HL-60 (cell line): Measurements from ENCODE around the gene DOK6.

ENCODE experiments used
- DNase-seq, 2 experiments: peaks; one replicate each; pipeline ENCODE4 v3.0.0-alpha.2; 2010 to 2020; ENCODE audit warnings: low read depth in 1 of 2, low spot score in 1 of 2
- H3K27ac ChIP-seq: fragments of 250-450 bp; sonication (Bioruptor Pico); replicated peaks from 2 replicates; pipeline ENCODE4 v1.5.1; 2020; ENCODE audit warnings: mild to moderate bottlenecking, moderate library complexity
- H3K27me3 ChIP-seq: fragments of 250-450 bp; sonication (Bioruptor Pico); 2 replicates; pipeline ENCODE4 v1.5.1; 2021; ENCODE audit warnings: mild to moderate bottlenecking, moderate library complexity; ENCODE audit not compliant: insufficient read depth, poor library complexity, severe bottlenecking
- H3K4me3 ChIP-seq: replicated peaks from 2 replicates; pipeline ENCODE4 v1.5.1; 2011; ENCODE audit warnings: mild to moderate bottlenecking, control low read depth, low read length; ENCODE audit not compliant: insufficient read depth
- CTCF ChIP-seq: IDR thresholded peaks from one replicate; pipeline ENCODE4 v1.5.1; 2011; ENCODE audit warnings: low read length, control low read depth, inconsistent platforms; ENCODE audit not compliant: insufficient read depth
- GABPA ChIP-seq: IDR thresholded peaks from 2 replicates; pipeline ENCODE4 v1.6.1; 2012; ENCODE audit warnings: low read depth
- POLR2AphosphoS5 ChIP-seq: IDR thresholded peaks from 2 replicates; pipeline ENCODE4 v1.6.1; 2012; ENCODE audit warnings: low read depth
- REST ChIP-seq: IDR thresholded peaks from 2 replicates; pipeline ENCODE4 v1.6.1; 2012; ENCODE audit warnings: low read depth; ENCODE audit not compliant: insufficient replicate concordance
- SPI1 ChIP-seq: IDR thresholded peaks from 2 replicates; pipeline ENCODE4 v1.6.1; 2012; ENCODE audit warnings: low read depth, mild to moderate bottlenecking, borderline replicate concordance

Gene DOK6

GRCh38 chr18:69736730-69737129 is 336.0 kb downstream of the DOK6 start:
- H3K27me3 ChIP-seq: no peaks in the 10 kb centered on the region
- H3K4me3 ChIP-seq: no peak overlapping the region
- DNase-seq: no peak
- TF ChIP-seq GABPA: no peak
- no peak for TF ChIP-seq SPI1
- TF ChIP-seq POLR2AphosphoS5: no peak
- no peak for TF ChIP-seq CTCF
- no peak for TF ChIP-seq REST
- H3K27ac ChIP-seq: no peak overlapping the region

- H3K4me3 ChIP-seq: no peak overlapping the region
- TF ChIP-seq REST: no peak
- TF ChIP-seq CTCF: no peak
- TF ChIP-seq POLR2AphosphoS5: no peak
- TF ChIP-seq SPI1: no peak
- no peak for TF ChIP-seq GABPA
- no peaks in the 10 kb centered on the region for H3K27me3 ChIP-seq
- H3K27ac ChIP-seq: no peak overlapping the region
- no peak for DNase-seq
Observed at GRCh38 chr18:69737851-69738250, 337.2 kb downstream of the DOK6 start.

- DNase-seq: no peak
- no peak for TF ChIP-seq CTCF
- no peak overlapping the region for H3K4me3 ChIP-seq
- H3K27ac ChIP-seq: no peak overlapping the region
- H3K27me3 ChIP-seq: no peaks in the 10 kb centered on the region
Observed at GRCh38 chr18:69747388-69747787, 346.7 kb downstream of the DOK6 start.

GRCh38 chr18:69752737-69753380 is 352.2 kb downstream of the DOK6 start:
- no peak for TF ChIP-seq POLR2AphosphoS5
- TF ChIP-seq REST: no peak
- no peak for TF ChIP-seq GABPA
- TF ChIP-seq SPI1: no peak
- TF ChIP-seq CTCF: no peak
- Histone ChIP-seq H3K4me3 (no peak overlapping the region), H3K27ac (no peak overlapping the region), H3K27me3 (no peaks in the 10 kb centered on the region)
- no peak for DNase-seq
